Measurements from ENCODE around the gene EED. TPM values are rescaled to one million over a fixed set of nuclear protein-coding genes. Genes with fewer than 3 reads are reported as not detected.
A peak's percentile ranks its signal among the peaks of the same experiment; 100 is the strongest.

Gene EED, protein sequence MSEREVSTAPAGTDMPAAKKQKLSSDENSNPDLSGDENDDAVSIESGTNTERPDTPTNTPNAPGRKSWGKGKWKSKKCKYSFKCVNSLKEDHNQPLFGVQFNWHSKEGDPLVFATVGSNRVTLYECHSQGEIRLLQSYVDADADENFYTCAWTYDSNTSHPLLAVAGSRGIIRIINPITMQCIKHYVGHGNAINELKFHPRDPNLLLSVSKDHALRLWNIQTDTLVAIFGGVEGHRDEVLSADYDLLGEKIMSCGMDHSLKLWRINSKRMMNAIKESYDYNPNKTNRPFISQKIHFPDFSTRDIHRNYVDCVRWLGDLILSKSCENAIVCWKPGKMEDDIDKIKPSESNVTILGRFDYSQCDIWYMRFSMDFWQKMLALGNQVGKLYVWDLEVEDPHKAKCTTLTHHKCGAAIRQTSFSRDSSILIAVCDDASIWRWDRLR
- 10 to 100 TPM; 18.0 to 19.0 TPM for total RNA-seq
- long read RNA-seq, transcript EED-201 (12 exons, 2,223 nt): major isoform, 14 of 20 reads
- long read RNA-seq, partial matches to known transcripts: 0 of 20 reads
- long read RNA-seq, other reads (novel, unspliced or antisense): 4 of 20 reads

- intact Hi-C loops (cut with DNase I, micrococcal nuclease): no loop called here
- ATAC-seq: peak; percentile 92
- peak; percentile 96 for DNase-seq
Measured at GRCh38 chr11:86244522-86245368, at the start of gene EED. Gene EED (plus strand): TSS chr11:86244753. CDS start chr11:86245230, 477 bp downstream.

DNA sequence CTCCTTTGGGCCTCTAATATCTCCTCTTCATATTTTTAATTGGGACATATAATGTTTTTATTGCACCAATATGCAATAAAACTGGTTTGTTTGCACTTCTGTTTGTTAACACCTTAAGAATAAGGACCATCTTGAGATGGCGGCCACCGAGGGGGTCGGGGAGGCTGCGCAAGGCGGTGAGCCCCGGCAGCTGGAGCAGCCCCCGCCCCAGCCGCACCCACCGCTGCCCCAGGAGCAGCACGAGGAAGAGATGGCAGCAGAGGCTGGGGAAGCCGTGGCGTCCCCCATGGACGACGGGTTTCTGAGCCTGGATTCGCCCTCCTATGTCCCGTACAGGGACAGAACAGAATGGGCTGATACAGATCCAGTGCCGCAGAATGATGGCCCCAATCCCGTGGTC is 49.6 kb upstream of the EED start:
- intact Hi-C loops (cut with DNase I, micrococcal nuclease): loop anchor here in 1 of 2 donors (5.0 kb wide), 1 partner anchor 153 kb away; no protein-coding TSS in a partner anchor
- DNase-seq (no peak), ATAC-seq (no peak)

DNA sequence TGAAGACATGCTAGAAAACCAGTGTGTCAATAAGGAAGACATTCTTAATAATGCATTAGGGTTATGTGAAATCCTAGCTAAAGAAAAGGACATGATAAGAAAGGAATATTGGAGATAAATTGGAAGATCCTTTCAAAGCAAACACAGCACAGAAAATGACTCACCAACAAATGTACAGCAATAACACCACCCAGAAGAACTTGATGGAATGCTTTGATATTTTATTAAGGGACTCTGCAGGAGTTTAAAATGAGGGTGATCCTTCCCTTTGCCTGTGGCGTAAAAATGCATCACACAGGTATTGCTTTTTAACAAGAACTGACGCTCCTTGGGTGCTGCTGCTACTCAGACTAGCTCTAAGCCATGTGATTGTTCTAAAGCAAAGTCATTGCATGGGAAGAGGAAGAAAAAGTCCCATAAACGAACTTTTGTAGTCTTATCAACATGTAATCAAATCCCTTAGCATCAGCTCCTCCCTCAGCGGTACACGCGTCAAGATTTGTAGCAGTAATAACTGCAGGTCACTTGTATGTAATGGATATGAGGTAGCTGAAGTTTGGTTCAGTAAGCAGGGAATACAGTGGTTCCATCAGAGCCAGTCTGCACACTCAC is 48.4 kb upstream of the EED start:
- DNase-seq: no peak
- ATAC-seq: peak; percentile 56
- intact Hi-C loops (cut with DNase I, micrococcal nuclease): no loop called here

DNA sequence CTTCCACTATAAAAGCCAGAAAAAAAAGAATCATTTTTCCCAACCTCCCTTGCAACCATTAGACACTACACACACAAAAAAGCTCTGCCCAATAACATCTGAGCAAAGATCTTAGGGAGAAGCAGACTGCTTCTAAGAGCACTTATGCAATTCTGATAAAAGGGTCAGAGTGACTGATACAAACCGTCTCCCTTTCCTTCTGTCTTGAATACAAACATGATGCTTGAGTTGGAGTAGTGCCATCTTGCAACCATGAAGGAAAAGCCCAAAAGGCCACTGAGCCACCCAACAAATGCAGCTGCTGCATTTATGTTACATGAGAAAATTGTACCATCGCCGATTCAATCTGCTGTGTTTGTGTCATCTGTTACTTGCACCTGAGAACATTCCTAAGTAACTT is 47.6 kb upstream of the EED start:
- intact Hi-C loops (cut with DNase I, micrococcal nuclease): no loop called here
- no peak for ATAC-seq
- DNase-seq: no peak

DNA sequence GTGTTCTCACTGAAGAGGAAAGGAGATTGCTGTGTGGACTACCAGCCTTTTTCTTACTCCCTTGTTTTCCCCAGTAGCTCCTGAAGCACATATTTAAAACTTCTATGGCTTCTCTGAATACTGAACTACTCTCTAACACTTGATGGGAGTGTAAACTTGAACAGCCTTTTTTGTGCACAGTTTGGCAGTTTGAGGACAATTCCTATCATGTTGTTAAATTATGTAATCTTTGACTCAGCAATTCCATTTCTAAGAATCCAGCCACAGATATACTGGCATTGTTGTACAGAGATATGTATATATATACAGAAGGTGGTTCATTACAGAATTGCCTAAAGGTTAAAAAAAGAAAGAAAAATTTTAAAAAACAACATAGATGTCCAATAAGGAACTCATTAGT is 47.1 kb upstream of the EED start:
- intact Hi-C loops (cut with DNase I, micrococcal nuclease): no loop called here
- DNase-seq: no peak
- ATAC-seq: no peak

GRCh38 chr11:86198139-86198538 is 46.4 kb upstream of the EED start:
- no peak for DNase-seq
- intact Hi-C loops (cut with DNase I, micrococcal nuclease): no loop called here

GRCh38 chr11:86199354-86199753 is 45.2 kb upstream of the EED start:
- intact Hi-C loops (cut with DNase I, micrococcal nuclease): no loop called here
- DNase-seq (no peak), ATAC-seq (no peak)

More at GRCh38 chr11:86198139-86198538, 46.4 kb upstream of the EED start:
- no peak for ATAC-seq

DNA sequence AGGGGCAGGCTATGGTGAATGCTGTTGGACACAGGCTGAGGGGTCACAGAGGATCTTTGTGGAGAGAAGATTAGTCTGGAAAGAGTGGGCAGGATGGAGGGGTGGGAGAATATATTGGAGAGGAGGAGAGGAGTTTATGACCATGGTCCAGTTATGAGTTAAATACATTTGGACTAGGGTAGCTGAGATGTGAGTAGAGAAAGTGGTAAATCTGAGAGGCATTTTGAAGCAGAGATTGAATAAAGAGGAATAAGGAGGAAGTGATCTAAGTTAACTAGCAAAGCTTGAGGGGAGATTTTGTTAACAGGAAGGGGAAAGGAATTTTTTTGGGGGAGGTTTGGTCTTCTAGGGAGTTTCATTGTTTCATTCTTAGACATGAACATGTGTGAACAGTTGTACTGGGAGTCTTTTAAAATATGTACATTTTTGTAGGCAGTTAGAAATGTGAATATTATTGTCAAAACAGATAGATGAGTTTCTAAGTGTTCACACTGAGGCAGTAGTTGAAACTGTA is 43.1 kb upstream of the EED start:
- DNase-seq (no peak), ATAC-seq (no peak)
- intact Hi-C loops (cut with DNase I, micrococcal nuclease): no loop called here

DNA sequence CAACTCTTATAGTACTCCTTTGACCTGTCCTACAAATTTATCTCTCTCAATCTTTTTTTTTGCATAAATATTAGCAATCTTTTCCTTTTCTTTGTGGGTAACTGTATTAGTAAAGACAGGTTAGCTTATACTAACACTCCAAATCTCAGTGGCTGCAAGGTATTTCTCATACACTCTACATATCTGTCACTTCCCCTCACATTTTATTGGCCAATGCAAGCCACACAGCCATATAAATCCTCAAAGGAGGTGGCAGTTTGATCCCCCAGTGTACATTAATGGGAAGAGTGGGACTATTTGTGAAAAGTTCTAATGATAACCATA is 42.6 kb upstream of the EED start:
- ATAC-seq: peak; percentile 45
- DNase-seq: no peak
- intact Hi-C loops (cut with DNase I, micrococcal nuclease): no loop called here

DNA sequence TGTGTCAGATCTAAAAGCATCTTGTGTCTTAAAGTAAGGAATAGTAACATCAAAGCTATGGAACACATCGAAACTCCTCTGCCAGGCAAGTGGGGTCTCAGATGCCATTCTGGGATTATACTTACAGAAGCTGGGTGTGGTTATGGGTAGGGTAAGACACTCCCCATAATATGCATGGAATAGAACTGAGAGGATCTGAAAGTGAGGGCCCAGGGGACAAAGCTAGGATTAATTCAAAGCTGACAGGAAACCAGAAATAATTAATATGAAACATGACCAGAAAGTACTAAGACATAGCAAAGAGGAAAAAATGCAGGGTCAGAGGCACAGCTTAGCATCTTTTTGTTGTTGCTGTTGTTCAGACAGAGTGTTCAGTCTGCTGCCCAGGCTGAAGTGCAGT is 40.2 kb upstream of the EED start:
- intact Hi-C loops (cut with DNase I, micrococcal nuclease): no loop called here
- ATAC-seq (no peak), DNase-seq (no peak)

- intact Hi-C loops (cut with DNase I, micrococcal nuclease): no loop called here
- ATAC-seq (no peak), DNase-seq (no peak)
Measured at GRCh38 chr11:86205421-86206336, 38.9 kb upstream of the EED start.

DNA sequence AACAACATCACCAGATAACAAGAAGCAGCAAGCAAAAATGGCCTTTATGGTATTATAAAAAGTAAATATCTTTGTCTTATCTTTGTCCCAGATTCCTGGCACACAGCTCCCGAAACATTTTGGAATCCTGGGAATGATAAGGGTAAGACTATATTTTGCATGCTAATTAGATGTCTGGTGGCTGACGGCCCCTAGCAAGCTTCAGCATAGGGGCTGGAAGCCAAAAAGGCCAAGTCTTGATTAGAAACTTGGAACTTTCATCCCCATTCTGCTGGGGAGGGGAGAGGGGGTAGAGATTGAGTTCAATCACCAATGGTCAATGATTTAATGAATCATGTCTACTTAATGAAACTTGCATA is 38.2 kb upstream of the EED start:
- no peak for DNase-seq
- ATAC-seq: no peak
- intact Hi-C loops (cut with DNase I, micrococcal nuclease): no loop called here

DNA sequence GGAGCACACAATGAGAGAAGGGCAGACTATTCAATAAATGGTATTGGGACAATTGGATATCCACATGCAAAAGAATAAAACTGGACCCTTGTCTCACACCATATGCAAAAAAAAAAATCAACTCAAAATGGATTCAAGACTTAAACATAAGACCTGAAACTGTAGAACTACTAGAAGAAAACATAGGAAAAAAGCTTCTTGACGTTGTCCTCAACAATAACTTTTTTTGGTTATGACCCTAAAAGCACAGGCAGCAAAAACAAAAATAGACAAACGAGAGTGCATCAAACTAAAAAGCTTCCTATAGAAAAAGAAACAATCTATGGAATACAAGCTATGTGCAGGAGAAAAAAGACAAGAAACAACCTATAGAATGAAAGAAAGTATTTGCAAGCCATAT is 37.1 kb upstream of the EED start:
- ATAC-seq (no peak), DNase-seq (no peak)
- intact Hi-C loops (cut with DNase I, micrococcal nuclease): no loop called here

DNA sequence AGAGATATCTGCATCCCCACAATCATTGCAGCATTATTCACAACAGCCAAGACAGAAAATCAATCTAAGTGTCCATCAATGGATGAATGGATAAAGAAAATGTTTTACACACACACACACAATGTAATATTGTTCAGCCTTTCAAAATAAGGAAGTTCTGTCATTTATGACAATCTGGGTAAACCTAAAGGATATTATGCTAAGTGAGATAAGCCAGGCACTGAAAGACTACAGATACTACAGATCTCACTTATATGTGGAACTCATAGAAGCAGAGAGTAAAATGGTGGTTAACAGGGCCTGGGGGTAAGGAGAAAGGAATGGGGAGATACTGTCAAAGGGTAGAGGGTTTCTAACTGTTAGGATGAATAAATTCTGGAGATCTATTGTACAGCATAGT is 36.0 kb upstream of the EED start:
- intact Hi-C loops (cut with DNase I, micrococcal nuclease): no loop called here
- DNase-seq: no peak
- ATAC-seq: peak; percentile 58

DNA sequence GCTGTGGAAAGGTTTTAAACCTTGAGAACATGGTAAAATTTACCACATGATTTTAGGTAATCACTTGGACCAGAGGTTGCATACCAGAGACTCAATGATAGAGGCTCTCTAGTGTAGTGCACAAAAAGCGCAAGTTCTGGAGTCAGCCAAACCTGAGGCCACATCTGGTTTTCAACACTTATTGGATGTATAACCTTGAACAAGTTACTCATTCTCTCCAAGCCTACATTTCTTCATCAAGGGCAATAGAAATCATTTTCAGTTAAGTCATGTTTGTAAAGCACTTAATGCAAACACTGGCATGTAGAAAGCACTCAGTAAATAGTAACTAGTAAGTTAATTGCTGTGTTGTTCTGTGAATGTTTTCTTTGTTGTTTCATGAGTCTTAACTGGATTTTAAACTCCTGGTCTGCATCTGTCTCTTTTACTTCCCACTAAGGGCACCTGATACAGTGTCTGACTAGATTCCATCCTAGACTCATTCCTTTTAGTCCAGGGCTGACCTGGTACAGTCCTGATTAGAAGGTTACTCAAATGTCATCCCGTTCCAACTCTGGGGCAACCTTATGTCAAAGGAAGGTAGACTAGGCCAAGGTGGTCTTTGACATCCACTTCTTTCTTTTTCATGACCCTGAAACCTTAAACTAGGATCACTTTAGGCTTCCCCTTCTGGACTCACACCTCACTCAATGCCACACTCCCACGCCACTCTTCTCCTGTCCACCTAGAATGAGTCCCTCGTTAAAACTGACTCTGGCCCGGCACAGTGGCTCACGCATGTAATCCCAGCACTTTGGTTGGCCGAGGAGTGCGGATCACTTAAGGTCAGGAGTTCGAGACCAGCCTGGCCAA is 34.5 kb upstream of the EED start:
- ATAC-seq (no peak), DNase-seq (no peak)
- intact Hi-C loops (cut with DNase I, micrococcal nuclease): loop anchor here in 1 of 2 donors (10.0 kb wide), 1 partner anchor 355 kb away; the partner anchor contains the start of gene CCDC83

- DNase-seq (no peak), ATAC-seq (no peak)
- intact Hi-C loops (cut with DNase I, micrococcal nuclease): loop anchor here in 1 of 2 donors (10.0 kb wide), 1 partner anchor 356 kb away; the partner anchor contains the start of gene CCDC83
Measured at GRCh38 chr11:86210898-86211297, 33.7 kb upstream of the EED start.

DNA sequence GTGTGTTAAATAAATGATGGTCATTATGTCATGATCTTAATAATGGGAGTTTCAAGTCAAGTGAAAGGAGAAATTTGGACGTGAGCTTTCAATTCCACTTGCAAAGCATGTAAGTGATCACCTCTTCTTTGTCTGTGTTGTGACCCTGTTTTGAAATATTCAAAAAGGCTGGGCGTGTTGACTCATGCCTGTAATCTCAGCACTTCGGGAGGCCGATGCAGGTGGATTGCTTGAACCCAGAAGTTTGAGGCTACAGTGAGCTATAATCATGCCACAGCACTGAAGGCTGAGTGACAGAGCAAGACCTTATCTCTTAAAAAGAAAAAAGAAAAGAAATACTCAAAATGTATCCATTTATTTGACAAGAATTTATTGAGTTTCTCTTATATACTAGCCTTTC is 32.9 kb upstream of the EED start:
- DNase-seq (no peak), ATAC-seq (no peak)
- intact Hi-C loops (cut with DNase I, micrococcal nuclease): loop anchor here in 1 of 2 donors (10.0 kb wide), 1 partner anchor 357 kb away; the partner anchor contains the start of gene CCDC83

Measured in left colon (tissue), 2 donors.